Fibroblast of mammary gland (primary cell): Measurements from ENCODE around the gene ZNF618.

Source experiments
- DNase-seq: peaks from one replicate; pipeline ENCODE4 v3.0.0-alpha.2; 2010; ENCODE audit warnings: low read depth
- H3K4me3 ChIP-seq: 2 replicates; pipeline ENCODE4 v1.5.1; 2011; ENCODE audit warnings: low read depth, mild to moderate bottlenecking, low read length, moderate library complexity; ENCODE audit not compliant: control insufficient read depth
- TF ChIP-seq, protein P1 (sequence below): conservative IDR thresholded peaks from 2 replicates; pipeline ENCODE4 v1.5.1; 2011; ENCODE audit warnings: low read depth, low read length, inconsistent platforms; ENCODE audit not compliant: control insufficient read depth, insufficient read depth

The ZNF618 gene

DNA sequence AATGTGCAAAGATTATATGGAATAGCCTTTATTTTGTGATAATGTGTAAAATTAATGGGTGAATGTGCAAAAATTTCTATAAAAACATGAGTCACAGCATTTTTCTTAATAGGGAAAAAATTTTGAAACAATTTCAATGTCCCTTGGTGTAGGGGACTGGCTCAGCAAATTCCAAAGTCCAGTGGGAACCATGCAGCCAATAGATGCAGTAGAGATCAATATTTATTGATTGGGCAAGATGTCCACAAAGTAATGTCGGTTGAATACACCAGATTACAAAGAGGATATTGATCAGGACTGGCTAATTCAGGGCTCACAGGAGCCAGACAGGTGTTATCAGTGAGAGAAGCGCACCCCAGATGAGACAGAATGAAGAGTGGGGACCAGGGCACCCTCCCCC is 139.5 kb downstream of the ZNF618 start:
- DNase-seq, result no peak

GRCh38 chr9:114016101-114016500 is 140.0 kb downstream of the ZNF618 start:
- TF ChIP-seq, protein P1, sequence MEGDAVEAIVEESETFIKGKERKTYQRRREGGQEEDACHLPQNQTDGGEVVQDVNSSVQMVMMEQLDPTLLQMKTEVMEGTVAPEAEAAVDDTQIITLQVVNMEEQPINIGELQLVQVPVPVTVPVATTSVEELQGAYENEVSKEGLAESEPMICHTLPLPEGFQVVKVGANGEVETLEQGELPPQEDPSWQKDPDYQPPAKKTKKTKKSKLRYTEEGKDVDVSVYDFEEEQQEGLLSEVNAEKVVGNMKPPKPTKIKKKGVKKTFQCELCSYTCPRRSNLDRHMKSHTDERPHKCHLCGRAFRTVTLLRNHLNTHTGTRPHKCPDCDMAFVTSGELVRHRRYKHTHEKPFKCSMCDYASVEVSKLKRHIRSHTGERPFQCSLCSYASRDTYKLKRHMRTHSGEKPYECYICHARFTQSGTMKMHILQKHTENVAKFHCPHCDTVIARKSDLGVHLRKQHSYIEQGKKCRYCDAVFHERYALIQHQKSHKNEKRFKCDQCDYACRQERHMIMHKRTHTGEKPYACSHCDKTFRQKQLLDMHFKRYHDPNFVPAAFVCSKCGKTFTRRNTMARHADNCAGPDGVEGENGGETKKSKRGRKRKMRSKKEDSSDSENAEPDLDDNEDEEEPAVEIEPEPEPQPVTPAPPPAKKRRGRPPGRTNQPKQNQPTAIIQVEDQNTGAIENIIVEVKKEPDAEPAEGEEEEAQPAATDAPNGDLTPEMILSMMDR, result no peak
- H3K4me3 ChIP-seq, result no peak overlapping the region
- no peak for DNase-seq

More for the DNA sequence above, 139.5 kb downstream of the ZNF618 start:
- TF ChIP-seq, protein P1, result no peak
- H3K4me3 ChIP-seq, result no peak overlapping the region

GRCh38 chr9:114016629-114017423 is 140.7 kb downstream of the ZNF618 start:
- no peak overlapping the region for H3K4me3 ChIP-seq
- TF ChIP-seq, protein P1, result no peak
- DNase-seq, result no peak

GRCh38 chr9:114017741-114018715 is 141.9 kb downstream of the ZNF618 start:
- no peak for DNase-seq
- H3K4me3 ChIP-seq, result no peak overlapping the region
- TF ChIP-seq, protein P1, result no peak

DNA sequence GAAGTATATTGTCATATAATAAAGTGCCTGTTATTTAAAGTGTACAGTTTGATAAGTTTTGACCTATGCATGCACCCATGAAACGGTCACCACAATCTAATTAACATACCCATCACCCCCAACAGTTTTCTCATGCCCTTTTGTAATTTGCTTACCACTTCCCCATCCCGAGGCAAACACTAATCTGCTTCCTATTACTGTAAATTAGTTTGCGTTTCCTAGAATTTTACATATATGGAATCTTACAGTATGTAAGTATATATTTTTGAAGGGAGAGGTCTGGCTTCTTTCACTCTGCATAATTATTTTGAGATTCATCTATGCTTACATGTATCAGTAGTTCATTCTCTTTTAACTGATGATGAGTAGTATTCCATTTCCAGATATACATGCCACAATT is 145.5 kb downstream of the ZNF618 start:
- DNase-seq, result no peak
- TF ChIP-seq, protein P1, result no peak
- no peak overlapping the region for H3K4me3 ChIP-seq

DNA sequence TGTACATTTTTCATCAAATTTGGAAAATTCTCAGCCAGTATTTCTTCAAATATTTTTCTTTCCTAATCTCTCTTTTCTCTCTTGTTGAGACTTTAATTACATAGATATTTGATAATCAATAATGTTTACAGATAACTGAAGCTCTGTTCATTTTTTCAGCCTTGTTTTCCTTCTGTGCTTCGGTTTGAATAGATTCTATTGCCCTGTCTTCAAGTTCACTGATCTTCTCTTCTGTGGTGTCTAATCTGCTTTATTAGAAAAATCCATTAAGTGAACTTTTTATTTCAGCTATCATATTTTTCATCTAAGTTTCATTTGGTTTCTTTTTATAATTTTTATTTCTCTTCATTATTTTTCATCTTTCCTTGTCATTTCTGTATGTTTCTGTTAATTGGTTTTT is 147.9 kb downstream of the ZNF618 start:
- no peak overlapping the region for H3K4me3 ChIP-seq
- TF ChIP-seq, protein P1, result no peak
- no peak for DNase-seq
